K562 (cell line): ENCODE results near the gene NGDN. TPM values are rescaled to one million over a fixed set of nuclear protein-coding genes. Genes with fewer than 3 reads are reported as not detected.

Experiments
- ARID4B ChIP-seq: sonication (generic); formaldehyde crosslinking; IDR thresholded peaks from 2 replicates; pipeline ENCODE4 v1.8.0; 2022; ENCODE audit warnings: mild to moderate bottlenecking, missing genetic modification reagents
- BRD9 ChIP-seq: fragments of 450-650 bp; IDR thresholded peaks from 2 replicates; pipeline ENCODE4 v1.6.1; 2018; ENCODE audit warnings: low read depth; ENCODE audit not compliant: partially characterized antibody
- ESRRA ChIP-seq: fragments of 450-650 bp; IDR thresholded peaks from 2 replicates; pipeline ENCODE4 v1.6.1; 2014; ENCODE audit warnings: low read depth, mild to moderate bottlenecking, moderate library complexity, borderline replicate concordance
- GTF2A2 ChIP-seq: IDR thresholded peaks from 2 replicates; pipeline ENCODE4 v1.6.1; 2016; ENCODE audit warnings: mild to moderate bottlenecking, missing genetic modification characterization, missing compliant biosample characterization
- MYNN ChIP-seq, 2 experiments: sonication (generic); formaldehyde crosslinking in 1 of 2; IDR thresholded peaks; 2 replicates each; pipeline versions ENCODE4 v1.5.0 to v1.6.1; 2016 to 2020; ENCODE audit warnings: antibody characterized with exemption in 1 of 2, missing genetic modification reagents in 1 of 2
- NFRKB ChIP-seq: fragments of 450-650 bp; IDR thresholded peaks from 2 replicates; pipeline ENCODE4 v1.6.1; 2016; ENCODE audit warnings: low read depth
- PML ChIP-seq: IDR thresholded peaks from 2 replicates; pipeline ENCODE4 v1.6.1; 2012; ENCODE audit warnings: low read length, inconsistent platforms
- RB1 ChIP-seq: fragments of 450-650 bp; IDR thresholded peaks from 2 replicates; pipeline ENCODE4 v1.6.1; 2017; ENCODE audit warnings: low read depth, mild to moderate bottlenecking
- SMARCA4 ChIP-seq: fragments of 450-650 bp; IDR thresholded peaks from 2 replicates; pipeline ENCODE4 v1.6.1; 2016
- SNAPC5 ChIP-seq: fragments of 250-450 bp; sonication (Bioruptor Pico); IDR thresholded peaks from 2 replicates; pipeline ENCODE4 v1.8.0; 2021; ENCODE audit warnings: moderate library complexity, mild to moderate bottlenecking, inconsistent platforms
- SPI1 ChIP-seq: IDR thresholded peaks from 2 replicates; pipeline ENCODE4 v1.6.1; 2011; ENCODE audit warnings: low read depth, low read length, control low read depth, borderline replicate concordance
- TEAD4 ChIP-seq, 2 experiments: sonication (generic) in 1 of 2; formaldehyde crosslinking in 1 of 2; IDR thresholded peaks; 2 replicates each; pipeline versions ENCODE4 v1.6.1 to v1.8.0; 2012 to 2022; ENCODE audit warnings: borderline replicate concordance in 1 of 2, inconsistent platforms in 1 of 2, low read length in 1 of 2, mild to moderate bottlenecking in 1 of 2, missing genetic modification reagents in 1 of 2
- polyA plus RNA-seq, 8 experiments: library from polyadenylated mRNA; depleted of rRNA in 4 of 8; stranded (reverse) in 5 of 8; unstranded in 3 of 8; fragments of >200 nt; fragmentation: Nextera tagmentation in 2 of 8; fragmentation: Illumina TruSeq in 1 of 8; extraction: Ambion mirVana in 2 of 8; extraction: Trizol in 1 of 8; gene quantifications; 2 replicates each; pipeline versions ENCODE4 v1.2.1 to v1.2.3, GENCODE V29; 2011 to 2014; ENCODE audit warnings: inconsistent platforms in 1 of 8, missing spikeins in 1 of 8
- total RNA-seq, 7 experiments: library from RNA; depleted of rRNA in 6 of 7; stranded (reverse); fragments of >200 nt in 6 of 7; fragmentation: Illumina TruSeq in 2 of 7; extraction: Trizol in 2 of 7; gene quantifications; 2 replicates each; pipeline versions ENCODE4 v1.2.1 to v1.2.3, GENCODE V29; 2011 to 2021; ENCODE audit warnings: low replicate concordance in 1 of 7
- TF ChIP-seq, protein P1 (sequence below): IDR thresholded peaks from 2 replicates; pipeline ENCODE4 v1.6.1; 2012; ENCODE audit warnings: low read depth, low read length, improper control_type of control experiment, borderline replicate concordance
- TF ChIP-seq, protein P2 (sequence below): IDR thresholded peaks from 3 replicates; pipeline ENCODE4 v1.6.1; 2011; ENCODE audit warnings: borderline replicate concordance, mild to moderate bottlenecking, moderate library complexity; ENCODE audit not compliant: insufficient read length; ENCODE audit errors: extremely low read depth
- TF ChIP-seq, protein P3 (sequence below): fragments of 450-650 bp; IDR thresholded peaks from 2 replicates; pipeline ENCODE4 v1.6.1; 2016; ENCODE audit warnings: borderline replicate concordance

NGDN gene
- total and polyA plus RNA-seq, 9 of the 15 experiments (the other 6 are each of a cell fraction or from before 2014, with no cell fraction given): 42.9 to 195 (median 74.9) TPM

DNA sequence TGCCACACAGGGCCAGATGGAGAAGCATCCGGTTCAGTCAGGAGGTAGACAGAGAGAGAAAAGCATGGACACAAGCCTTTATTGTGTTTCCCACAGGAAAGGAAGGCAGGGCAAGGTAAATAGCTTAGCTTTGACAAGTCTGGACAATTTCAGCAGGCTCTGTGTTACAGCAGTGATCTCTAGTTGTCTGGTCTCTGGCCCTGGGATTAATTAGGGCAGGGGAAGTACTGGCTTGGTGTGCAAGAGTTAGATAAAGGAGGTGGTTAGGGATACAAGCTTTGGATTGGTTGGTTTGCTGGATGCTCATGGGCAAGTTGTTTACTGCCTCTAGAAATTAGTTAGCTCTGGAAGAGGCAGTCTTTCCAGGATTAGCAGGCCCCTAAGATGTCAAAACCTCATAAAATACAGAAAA is 15.1 kb upstream of the NGDN start (continued):
- TF ChIP-seq, protein P1, sequence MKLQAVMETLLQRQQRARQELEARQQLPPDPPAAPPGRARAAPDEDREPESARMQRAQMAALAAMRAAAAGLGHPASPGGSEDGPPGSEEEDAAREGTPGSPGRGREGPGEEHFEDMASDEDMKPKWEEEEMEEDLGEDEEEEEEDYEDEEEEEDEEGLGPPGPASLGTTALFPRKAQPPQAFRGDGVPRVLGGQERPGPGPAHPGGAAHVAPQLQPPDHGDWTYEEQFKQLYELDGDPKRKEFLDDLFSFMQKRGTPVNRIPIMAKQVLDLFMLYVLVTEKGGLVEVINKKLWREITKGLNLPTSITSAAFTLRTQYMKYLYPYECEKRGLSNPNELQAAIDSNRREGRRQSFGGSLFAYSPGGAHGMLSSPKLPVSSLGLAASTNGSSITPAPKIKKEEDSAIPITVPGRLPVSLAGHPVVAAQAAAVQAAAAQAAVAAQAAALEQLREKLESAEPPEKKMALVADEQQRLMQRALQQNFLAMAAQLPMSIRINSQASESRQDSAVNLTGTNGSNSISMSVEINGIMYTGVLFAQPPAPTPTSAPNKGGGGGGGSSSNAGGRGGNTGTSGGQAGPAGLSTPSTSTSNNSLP: peak; percentile 41; the same call in 1 of the 2 replicates
- TF ChIP-seq NFRKB (no peak), BRD9 (peak; percentile 96), RB1 (no peak), GTF2A2 (tag) (no peak), ARID4B (CRISPR knock-in tag) (no peak), SNAPC5 (CRISPR knock-in tag) (no peak), SMARCA4 (peak; percentile 90), PML (peak; percentile 66), TEAD4 (IDR thresholded peaks at IDR 0.05; ENCODE audit: low read length) (peak; percentile 88), TEAD4 (CRISPR knock-in tag; IDR thresholded peaks at IDR 0.05; ENCODE audit: borderline replicate concordance) (no peak), SPI1 (peak; percentile 64), MYNN (IDR thresholded peaks at IDR 0.05) (no peak), MYNN (CRISPR knock-in tag; IDR thresholded peaks at IDR 0.05) (no peak), ESRRA (peak; percentile 13; the same call in 1 of the 2 replicates)
- TF ChIP-seq, protein P2, sequence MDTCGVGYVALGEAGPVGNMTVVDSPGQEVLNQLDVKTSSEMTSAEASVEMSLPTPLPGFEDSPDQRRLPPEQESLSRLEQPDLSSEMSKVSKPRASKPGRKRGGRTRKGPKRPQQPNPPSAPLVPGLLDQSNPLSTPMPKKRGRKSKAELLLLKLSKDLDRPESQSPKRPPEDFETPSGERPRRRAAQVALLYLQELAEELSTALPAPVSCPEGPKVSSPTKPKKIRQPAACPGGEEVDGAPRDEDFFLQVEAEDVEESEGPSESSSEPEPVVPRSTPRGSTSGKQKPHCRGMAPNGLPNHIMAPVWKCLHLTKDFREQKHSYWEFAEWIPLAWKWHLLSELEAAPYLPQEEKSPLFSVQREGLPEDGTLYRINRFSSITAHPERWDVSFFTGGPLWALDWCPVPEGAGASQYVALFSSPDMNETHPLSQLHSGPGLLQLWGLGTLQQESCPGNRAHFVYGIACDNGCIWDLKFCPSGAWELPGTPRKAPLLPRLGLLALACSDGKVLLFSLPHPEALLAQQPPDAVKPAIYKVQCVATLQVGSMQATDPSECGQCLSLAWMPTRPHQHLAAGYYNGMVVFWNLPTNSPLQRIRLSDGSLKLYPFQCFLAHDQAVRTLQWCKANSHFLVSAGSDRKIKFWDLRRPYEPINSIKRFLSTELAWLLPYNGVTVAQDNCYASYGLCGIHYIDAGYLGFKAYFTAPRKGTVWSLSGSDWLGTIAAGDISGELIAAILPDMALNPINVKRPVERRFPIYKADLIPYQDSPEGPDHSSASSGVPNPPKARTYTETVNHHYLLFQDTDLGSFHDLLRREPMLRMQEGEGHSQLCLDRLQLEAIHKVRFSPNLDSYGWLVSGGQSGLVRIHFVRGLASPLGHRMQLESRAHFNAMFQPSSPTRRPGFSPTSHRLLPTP: no peak
- TF ChIP-seq, protein P3, sequence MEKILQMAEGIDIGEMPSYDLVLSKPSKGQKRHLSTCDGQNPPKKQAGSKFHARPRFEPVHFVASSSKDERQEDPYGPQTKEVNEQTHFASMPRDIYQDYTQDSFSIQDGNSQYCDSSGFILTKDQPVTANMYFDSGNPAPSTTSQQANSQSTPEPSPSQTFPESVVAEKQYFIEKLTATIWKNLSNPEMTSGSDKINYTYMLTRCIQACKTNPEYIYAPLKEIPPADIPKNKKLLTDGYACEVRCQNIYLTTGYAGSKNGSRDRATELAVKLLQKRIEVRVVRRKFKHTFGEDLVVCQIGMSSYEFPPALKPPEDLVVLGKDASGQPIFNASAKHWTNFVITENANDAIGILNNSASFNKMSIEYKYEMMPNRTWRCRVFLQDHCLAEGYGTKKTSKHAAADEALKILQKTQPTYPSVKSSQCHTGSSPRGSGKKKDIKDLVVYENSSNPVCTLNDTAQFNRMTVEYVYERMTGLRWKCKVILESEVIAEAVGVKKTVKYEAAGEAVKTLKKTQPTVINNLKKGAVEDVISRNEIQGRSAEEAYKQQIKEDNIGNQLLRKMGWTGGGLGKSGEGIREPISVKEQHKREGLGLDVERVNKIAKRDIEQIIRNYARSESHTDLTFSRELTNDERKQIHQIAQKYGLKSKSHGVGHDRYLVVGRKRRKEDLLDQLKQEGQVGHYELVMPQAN: no peak
